ENCODE results near the gene TCFL5.
A peak's percentile ranks its signal among the peaks of the same experiment; 100 is the strongest.

The TCFL5 gene

GRCh38 chr20:62815066-62815991, 46.3 kb downstream of the TCFL5 start (continued):
- peak; percentile 65 for TF ChIP-seq PRDM1 (tag by site-specific recombination; IDR thresholded peaks at IDR 0.05)
- peak; percentile 21; the same call in 1 of the 2 replicates for TF ChIP-seq ZBTB10 (tag by site-specific recombination; IDR thresholded peaks at IDR 0.05)
- peak; percentile 53 for TF ChIP-seq GLIS2 (tag by site-specific recombination; IDR thresholded peaks at IDR 0.05)
- no peak for TF ChIP-seq ZNF148 (tag by site-specific recombination; IDR thresholded peaks at IDR 0.05; ENCODE audit: borderline replicate concordance)
- no peak for TF ChIP-seq ZNF266 (tag by site-specific recombination; IDR thresholded peaks at IDR 0.05; ENCODE audit: low read depth)
- no peak for TF ChIP-seq GLI2 (tag by site-specific recombination; IDR thresholded peaks at IDR 0.05; ENCODE audit: borderline replicate concordance, low read depth)
- TF ChIP-seq TSHZ1 (tag by site-specific recombination; IDR thresholded peaks at IDR 0.05; ENCODE audit: borderline replicate concordance) = no peak
- TF ChIP-seq ZNF596 (tag by site-specific recombination; IDR thresholded peaks at IDR 0.05) = 0 out of 2 replicates have a peak, but pooled peaks have one; percentile 30
- TF ChIP-seq ZBTB7A (tag by site-specific recombination; IDR thresholded peaks at IDR 0.05; ENCODE audit: low read depth) = no peak
- TF ChIP-seq ZNF37A (tag by site-specific recombination; IDR thresholded peaks at IDR 0.05) = no peak
- peak; percentile 99 for TF ChIP-seq ZNF121 (tag by site-specific recombination; IDR thresholded peaks at IDR 0.05)

GRCh38 chr20:62814709-62815065, 46.9 kb downstream of the TCFL5 start:
- H3K9me3 ChIP-seq (ENCODE audit: control insufficient read depth, insufficient read depth, low read depth, low read length) = no peaks in the 10 kb centered on the region
- POLR2A ChIA-PET = interaction anchor here (1.7 kb wide), 1 partner anchor 10 kb away, joined by 6 read pairs; no protein-coding TSS in a partner anchor
- peaks cover 6% of the 10 kb centered on the region; the same call in 1 of the 2 replicates for H3K4me1 ChIP-seq (ENCODE audit: control insufficient read depth, insufficient read depth, low read length)
- H3K4me3 ChIP-seq (ENCODE audit: low read depth, low read length) = no peak overlapping the region
- CTCF ChIA-PET = interaction anchor here (0.6 to 1.4 kb wide), 2 partner anchors 23 to 627 kb away, joined by 3 to 5 read pairs; no protein-coding TSS in a partner anchor
- H3K27ac ChIP-seq (ENCODE audit: extremely low read depth, low read depth, low read length) = no peak overlapping the region
- H3K36me3 ChIP-seq (ENCODE audit: control insufficient read depth in 2 of 2, insufficient read depth in 1 of 2, low read length in 2 of 2) = peaks cover 0 to 37% of the 10 kb centered on the region in 2 experiments; a peak in 1 of 3 replicates
- no peak for TF ChIP-seq ZNF837 (tag by site-specific recombination; IDR thresholded peaks at IDR 0.05)
- TF ChIP-seq ZNF544 (tag by site-specific recombination; IDR thresholded peaks at IDR 0.05) = no peak
- TF ChIP-seq ZNF610 (tag by site-specific recombination; IDR thresholded peaks at IDR 0.05; ENCODE audit: borderline replicate concordance) = no peak
- no peak for TF ChIP-seq ZSCAN16 (tag by site-specific recombination; IDR thresholded peaks at IDR 0.05)
- TF ChIP-seq PRDM10 (tag by site-specific recombination; IDR thresholded peaks at IDR 0.05) = no peak
- TF ChIP-seq ZNF416 (tag by site-specific recombination; IDR thresholded peaks at IDR 0.05) = no peak
- no peak for TF ChIP-seq BCL11A (tag by site-specific recombination; IDR thresholded peaks at IDR 0.05; ENCODE audit: low read depth)
- no peak for TF ChIP-seq ZNF23 (tag by site-specific recombination; IDR thresholded peaks at IDR 0.05; ENCODE audit: borderline replicate concordance)
- TF ChIP-seq YY1 (tag by site-specific recombination; IDR thresholded peaks at IDR 0.05) = no peak
- no peak for TF ChIP-seq BCL6B (tag by site-specific recombination; IDR thresholded peaks at IDR 0.05)
- no peak for TF ChIP-seq WT1 (tag by site-specific recombination; IDR thresholded peaks at IDR 0.05)
